Measurements from ENCODE around the gene TANC1. TPM values are rescaled to one million over a fixed set of nuclear protein-coding genes. Genes with fewer than 3 reads are reported as not detected.
A peak's percentile ranks its signal among the peaks of the same experiment; 100 is the strongest.
"Not testable (repeated sequence)": the region's sequence is repeated elsewhere in the genome, so short reads cannot be mapped to it uniquely, and the experiment has no call there.

TANC1 gene
- total RNA-seq, 1 donor from 2014 or later: 56.2 TPM

DNA sequence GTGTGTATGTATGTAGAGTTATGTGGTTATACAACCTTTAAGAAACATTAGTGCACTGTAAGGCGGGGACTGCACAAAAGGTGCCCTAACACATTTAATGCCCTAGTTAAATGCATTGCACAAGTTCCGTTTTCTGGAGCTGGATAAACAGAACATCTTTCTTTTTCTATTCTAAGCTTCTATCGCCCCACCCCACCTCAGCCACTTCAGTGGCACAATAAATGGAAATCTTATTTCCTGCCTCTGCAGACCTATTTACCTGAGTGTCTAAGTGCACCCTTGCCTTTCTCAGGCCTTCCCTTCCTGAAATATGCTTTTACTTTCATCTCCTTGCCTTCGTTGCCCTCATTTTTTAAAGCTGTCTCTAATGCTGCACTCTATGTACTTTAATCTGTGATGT lies 123.5 kb downstream of the TANC1 start:
- intact Hi-C loops (cut with DNase I): loop anchor here (10.0 kb wide), 1 partner anchor 47 kb away; no protein-coding TSS in a partner anchor
- no peak for ATAC-seq (ENCODE audit: poor library complexity)

DNA sequence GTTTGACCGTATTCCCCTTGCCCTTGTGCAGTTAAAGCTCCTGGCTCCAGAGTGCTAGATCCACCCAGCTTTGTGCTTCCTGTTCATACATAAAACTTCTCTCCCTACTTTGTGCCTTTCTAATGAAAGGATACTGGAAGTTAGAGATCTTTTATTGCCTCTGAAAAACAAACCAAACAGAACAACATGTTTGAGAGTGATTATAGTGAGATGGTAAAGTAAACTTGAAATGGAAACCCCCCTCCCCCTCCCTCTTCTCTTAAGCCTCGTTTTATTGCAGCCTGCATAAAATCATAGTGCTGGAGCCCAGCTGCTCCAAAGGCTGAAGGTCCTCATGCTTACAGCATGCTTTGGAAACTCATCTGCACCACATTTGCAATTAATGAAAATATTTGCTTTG lies 125.1 kb downstream of the TANC1 start:
- intact Hi-C loops (cut with DNase I): loop anchor here (10.0 kb wide), 1 partner anchor 49 kb away; no protein-coding TSS in a partner anchor
- no peak for DNase-seq
- ATAC-seq (ENCODE audit: poor library complexity): no peak

More for the DNA sequence above, 123.5 kb downstream of the TANC1 start:
- DNase-seq: no peak

DNA sequence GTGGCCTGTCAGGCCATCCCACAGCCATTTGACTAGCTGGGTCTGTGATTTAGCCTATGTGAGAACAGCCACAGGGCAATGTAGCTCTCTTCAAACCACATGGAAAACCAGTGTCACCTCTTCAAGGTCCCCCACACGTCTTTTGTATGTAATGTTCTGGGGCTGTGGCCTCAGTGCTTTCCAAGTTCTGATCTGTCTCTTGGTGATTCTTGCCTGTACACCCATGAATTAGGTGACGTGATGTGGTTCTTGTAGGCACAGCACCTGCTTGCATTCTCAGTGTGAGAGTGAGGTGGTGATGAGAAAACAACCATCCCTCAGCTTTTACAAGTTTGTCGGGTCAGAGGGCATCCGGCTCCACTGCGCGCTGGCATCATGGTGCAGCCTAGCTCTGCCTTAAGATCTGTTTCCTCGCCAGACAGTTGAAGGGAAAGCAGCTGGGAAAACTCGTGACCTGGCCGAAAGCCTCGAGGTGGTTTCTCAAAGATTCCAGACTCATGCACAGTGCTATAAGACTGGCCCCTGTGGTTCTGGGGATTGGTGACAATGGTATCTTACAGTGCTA lies 125.8 kb downstream of the TANC1 start:
- intact Hi-C loops (cut with DNase I): loop anchor here (10.0 kb wide), 1 partner anchor 49 kb away; no protein-coding TSS in a partner anchor
- DNase-seq: peak; percentile 66
- peak; percentile 53 for ATAC-seq (ENCODE audit: poor library complexity)

DNA sequence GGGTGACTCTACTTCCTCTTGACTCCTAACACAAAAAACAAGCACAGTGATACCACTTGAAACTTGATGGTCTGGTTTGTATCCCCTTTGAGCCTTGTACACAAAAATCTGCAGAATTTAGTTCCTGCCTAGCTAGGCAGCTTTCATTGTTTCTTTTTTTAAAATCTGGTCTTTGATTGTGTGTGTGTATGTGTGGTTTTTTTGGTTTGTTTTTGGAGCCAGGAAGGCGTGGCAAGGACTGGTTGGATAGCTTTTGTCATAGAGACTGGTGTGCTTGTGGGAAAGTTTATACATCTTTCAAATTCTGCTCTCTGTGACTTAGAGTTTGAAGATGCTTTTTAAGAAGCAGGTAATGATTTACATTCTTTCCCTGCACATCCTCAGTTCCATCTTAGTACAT lies 127.4 kb downstream of the TANC1 start:
- ATAC-seq (ENCODE audit: poor library complexity) (no peak), DNase-seq (no peak)
- intact Hi-C loops (cut with DNase I): loop anchor here (10.0 kb wide), 1 partner anchor 51 kb away; no protein-coding TSS in a partner anchor

DNA sequence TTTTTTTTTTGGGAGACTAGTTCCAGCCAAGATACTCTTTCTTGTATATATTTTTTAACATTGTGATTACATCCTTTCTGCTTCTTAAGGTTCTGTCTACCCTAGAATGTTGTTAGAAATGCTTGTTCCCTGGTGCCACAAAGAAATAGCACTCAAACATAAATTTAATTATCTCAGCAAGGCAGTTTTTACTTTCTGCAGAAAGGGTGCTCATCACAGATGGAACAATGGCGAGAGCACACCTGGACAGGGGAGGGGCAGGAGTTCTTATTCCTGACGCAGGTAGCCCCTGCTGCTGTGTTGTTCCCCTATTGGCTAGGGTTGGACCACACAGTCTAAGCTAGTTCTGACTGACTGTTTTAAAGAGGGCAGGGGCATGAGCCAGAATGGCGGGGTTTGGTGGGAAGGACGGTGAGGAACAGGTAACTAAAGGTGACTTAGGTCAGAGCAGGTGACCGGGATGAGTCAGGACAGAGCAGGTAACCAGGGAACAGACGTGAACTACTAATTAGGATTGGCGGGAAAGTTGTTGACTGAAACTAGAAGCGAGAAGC lies 127.9 kb downstream of the TANC1 start:
- intact Hi-C loops (cut with DNase I): loop anchor here (10.0 kb wide), 1 partner anchor 52 kb away; no protein-coding TSS in a partner anchor
- not testable (repeated sequence) for ATAC-seq (ENCODE audit: poor library complexity); DNase-seq

DNA sequence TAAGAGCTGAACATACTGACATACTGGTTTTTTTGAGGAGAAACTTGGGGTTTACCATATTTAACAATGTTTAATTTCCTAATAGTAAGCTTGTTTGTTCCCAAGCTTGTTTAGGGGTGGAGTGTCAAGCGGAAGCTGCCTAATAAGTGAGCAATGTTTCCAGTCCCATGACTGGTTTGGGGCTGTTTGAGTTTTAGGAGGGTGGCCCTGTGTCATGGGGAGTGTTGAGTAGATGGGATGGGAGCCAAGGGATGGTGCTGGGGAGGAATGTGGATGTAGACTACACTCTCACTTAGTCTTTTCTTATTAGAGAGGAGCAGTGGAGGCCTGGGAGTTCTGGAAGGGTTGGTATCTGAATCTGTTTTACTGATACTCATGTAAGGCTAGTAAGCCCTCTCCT lies 128.5 kb downstream of the TANC1 start:
- DNase-seq: no peak
- intact Hi-C loops (cut with DNase I): loop anchor here (10.0 kb wide), 1 partner anchor 52 kb away; no protein-coding TSS in a partner anchor
- ATAC-seq (ENCODE audit: poor library complexity): no peak

DNA sequence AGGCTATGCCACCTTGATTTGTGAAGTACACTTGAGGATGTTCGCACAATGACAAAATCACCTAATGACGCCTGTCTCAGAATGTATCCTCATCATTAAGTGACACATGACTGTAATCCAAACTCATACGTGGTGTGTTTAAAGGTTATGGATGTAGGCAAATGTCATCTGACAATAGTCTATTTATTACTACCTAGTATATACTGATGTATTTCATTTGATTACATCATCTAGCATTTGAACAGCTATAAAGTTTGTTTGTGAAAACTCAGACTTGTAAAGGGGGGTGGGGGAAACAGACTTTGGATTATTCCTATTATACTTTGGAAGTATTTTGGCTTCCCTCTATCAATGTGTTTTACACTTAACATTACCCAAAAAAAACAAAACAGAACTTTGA lies 129.9 kb downstream of the TANC1 start:
- intact Hi-C loops (cut with DNase I): loop anchor here (10.0 kb wide), 1 partner anchor 54 kb away; no protein-coding TSS in a partner anchor
- ATAC-seq (ENCODE audit: poor library complexity) (no peak), DNase-seq (no peak)

DNA sequence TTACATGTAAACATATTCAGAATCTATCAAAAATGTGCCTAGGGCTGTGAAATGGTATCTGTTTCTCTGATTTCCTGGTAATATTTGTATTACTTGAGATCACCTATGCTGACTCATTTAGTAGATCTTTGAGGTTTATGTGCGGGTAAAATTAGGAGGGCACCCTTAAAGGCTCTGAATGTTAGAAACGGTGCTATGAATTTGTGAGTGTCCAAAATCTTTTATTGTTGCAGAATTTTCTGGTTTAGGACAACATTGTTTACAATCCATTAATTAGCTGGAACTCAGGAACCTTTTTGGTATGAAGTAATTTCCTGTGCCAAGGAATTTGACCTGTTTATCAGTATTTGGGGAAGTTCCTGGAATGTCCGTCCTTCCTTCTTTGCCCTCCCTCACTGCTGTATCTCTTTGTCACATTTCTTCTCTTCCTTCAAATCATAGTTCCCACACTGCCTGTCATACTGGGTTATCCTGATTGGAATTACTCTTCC lies 130.5 kb downstream of the TANC1 start:
- intact Hi-C loops (cut with DNase I): loop anchor here (10.0 kb wide), 1 partner anchor 54 kb away; no protein-coding TSS in a partner anchor
- ATAC-seq (ENCODE audit: poor library complexity): no peak
- DNase-seq: no peak

DNA sequence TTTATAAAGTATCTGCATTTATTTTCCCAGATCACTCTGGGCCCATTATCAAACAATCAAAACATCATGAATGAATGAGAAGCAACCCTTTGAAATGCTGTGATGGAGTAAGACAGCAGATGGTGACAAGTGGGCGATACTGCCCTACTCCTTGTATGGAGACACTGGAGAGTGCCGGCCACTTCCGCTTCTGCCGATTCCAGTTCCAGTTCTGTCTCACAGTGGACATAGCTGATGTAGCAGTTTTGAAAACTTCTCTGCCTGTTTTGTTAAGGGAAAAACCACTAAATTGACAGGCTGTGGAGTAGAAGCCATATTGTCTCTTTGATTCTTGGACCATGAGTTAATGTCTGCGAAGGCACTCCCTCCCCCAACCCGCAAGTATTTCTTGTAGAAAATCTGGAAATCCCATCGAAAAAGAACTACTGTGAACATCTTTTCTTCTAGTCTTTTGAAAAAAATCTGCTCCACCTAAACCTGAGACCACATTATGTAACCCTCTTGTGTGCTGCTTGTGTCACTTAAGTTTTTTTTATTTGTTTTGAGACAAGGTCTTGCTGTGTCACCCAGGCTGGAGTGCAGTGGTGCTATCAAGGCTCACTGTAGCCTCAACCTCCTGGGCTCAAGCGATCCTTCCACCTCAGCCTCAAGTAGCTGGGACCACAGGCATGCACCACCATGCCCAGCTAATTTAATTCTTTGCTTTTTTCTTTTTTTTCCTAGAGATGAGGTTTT lies 133.5 kb downstream of the TANC1 start:
- intact Hi-C loops (cut with DNase I): no loop called here
- DNase-seq: no peak
- peak; percentile 42 for ATAC-seq (ENCODE audit: poor library complexity)

DNA sequence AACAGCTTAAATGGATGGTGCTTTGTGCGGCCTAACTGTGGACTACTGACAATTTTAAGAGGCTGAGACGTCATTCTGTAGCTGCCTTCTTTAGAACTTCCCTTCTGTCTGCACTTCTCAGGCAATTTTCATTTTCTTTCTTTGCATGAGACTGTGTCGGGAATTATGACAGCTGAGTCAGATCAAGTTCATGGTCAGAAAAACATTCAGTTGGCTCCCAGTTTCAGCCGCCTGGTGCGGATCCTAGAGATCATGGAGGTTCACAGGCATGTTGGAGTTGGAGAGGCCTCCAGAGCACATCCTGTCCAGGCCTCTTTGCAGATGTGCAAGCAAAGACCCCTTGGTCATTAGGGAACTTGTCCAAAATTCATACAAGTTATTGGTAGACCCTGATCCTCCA lies 135.0 kb downstream of the TANC1 start:
- no peak for DNase-seq
- no peak for ATAC-seq (ENCODE audit: poor library complexity)
- intact Hi-C loops (cut with DNase I): no loop called here

DNA sequence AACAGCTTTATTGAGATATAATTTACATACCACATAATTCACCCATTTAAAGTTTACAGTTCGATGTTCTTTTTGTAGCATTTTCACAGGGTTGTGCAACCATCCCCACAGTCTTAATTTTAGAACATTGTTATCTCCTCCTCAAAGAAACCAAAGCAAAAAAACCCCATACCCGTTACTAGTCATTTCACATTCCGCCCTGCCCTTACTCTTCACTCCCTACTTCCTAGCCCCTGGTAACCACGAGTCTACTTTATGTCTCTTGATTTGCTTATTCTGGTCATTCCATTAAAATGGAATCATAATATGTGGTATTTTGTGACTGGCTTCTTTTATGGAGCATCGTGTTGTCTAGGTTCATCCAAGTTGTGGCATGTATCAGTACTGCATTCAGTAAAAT lies 137.7 kb downstream of the TANC1 start:
- no peak for ATAC-seq (ENCODE audit: poor library complexity)
- intact Hi-C loops (cut with DNase I): no loop called here

DNA sequence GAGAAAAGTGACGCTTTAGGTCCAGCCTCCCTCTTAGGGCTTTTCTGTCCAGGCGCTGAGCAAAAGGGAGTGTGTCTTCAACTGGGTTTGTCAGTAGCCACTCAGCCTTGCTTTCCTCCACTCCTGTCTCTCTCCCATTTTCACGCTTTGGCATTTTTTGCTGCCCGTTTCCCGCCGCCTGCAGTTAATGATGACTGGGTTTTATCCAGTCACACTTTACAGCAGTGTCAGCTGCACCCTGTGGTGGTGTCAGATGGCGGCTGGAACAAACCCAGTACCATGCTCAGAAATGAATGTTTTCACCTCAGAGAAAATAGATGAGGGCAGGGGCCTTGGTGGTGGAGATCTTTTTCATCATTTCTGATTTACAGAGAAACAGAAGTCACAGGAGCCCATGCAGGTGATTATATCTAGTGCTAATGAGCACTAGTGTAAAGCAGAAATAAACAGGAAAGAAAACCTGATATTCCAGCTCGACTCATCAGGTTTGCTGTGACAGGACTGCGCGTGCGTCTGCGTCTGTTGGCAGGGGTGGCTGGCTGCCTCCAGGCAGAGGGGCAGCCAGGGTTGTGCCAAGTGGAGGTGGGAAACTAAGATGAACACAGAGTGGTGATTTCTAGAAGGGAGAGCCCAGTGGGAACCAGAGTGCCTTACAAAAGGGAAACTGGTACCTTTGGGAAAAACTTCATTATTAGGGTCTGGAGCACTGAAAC lies 139.9 kb downstream of the TANC1 start:
- ATAC-seq (ENCODE audit: poor library complexity): peak; percentile 82

More for the DNA sequence above, 137.7 kb downstream of the TANC1 start:
- no peak for DNase-seq

DNA sequence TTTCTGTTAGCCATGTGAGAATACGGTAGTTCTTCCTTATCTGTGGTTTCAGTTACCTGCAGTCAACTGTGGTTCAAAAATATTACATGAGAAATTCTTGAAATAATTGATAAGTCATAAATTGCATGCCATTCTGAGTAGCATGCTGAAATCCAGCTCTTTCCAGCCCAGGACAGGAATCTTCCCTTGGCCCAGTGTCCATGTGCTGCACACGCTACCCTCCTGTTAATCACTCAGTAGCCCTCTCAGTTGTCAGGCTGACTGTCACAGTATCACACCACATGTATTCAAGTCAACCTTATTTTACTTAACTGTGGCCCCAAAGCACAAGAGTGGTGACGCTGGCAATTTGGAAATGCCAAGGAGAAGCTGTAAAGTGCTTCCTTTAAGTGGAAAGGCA lies 141.1 kb downstream of the TANC1 start:
- no peak for DNase-seq
- no peak for ATAC-seq (ENCODE audit: poor library complexity)
- intact Hi-C loops (cut with DNase I): no loop called here

More for the DNA sequence above, 139.9 kb downstream of the TANC1 start:
- intact Hi-C loops (cut with DNase I): no loop called here
- peak; percentile 55 for DNase-seq

DNA sequence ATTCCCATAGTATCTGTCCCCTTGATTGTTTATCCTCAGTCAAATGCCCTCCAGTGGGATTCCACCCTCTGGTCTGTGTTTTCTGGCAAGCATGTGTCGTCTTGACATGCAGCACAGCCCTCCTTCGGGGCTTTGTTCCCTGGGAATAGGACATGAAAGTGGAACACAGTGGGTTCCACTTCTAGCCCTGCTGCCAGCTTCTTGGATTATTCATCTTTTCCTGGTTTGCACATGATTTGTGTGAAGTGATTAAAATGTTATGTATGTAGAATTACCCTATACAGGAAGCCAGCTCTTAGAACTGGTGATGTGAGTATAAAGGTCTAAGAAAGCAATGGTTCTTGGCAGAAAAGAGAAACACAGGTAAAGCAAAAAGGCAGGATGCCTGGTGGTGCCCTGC lies 142.3 kb downstream of the TANC1 start:
- no peak for ATAC-seq (ENCODE audit: poor library complexity)
- intact Hi-C loops (cut with DNase I): no loop called here

DNA sequence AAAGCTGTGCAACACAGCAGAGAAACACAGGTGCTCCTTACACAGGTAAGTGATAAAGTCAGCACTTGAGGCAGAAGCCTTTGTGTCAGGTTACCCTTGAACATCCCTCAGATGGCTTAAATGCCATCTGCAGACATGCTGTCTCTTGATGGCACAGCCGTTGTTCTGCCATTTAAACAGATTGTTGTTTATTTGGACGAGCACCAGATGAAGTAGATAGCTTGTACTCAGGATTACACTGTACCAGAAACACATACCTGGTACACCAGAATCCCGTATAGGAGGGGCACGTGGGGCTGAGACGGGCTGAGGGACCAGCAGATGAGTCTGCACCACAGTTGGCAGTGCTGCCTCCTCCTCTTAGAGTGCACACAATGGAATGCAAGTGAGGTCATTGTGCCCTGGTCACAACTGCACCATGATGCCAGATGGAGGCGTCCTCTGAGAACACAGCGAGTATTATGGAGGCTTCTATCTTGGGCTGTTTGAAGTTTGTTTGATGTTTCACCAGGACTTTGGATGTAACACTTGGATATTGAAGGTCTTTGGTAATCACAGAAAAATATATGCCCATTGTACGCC lies 143.0 kb downstream of the TANC1 start:
- intact Hi-C loops (cut with DNase I): no loop called here
- ATAC-seq (ENCODE audit: poor library complexity): peak; percentile 68
- DNase-seq: peak; percentile 68

More for the DNA sequence above, 142.3 kb downstream of the TANC1 start:
- DNase-seq: no peak

DNA sequence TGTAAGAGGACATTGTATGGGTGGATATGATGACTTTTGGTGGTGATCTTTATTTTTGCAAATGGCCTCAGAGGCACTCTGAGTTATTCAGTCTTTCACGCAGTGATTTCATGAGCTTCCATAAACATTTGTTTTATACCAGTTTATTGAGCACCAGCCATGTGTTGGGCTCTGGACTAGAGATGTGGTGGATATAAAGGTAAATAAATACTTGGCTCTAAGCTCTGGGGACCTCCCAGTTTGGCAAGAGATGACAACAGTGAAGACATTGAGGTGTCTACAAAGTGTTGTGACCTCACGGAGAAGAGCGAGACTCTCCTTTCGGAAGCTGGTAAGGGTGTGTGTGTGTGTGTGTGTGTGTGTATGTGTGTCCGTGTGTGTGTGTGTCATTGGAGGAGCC lies 146.4 kb downstream of the TANC1 start:
- intact Hi-C loops (cut with DNase I): loop anchor here (5.0 kb wide), 2 partner anchors 83 to 148 kb away; partner anchors contain the start of gene TANC1
- no peak for ATAC-seq (ENCODE audit: poor library complexity)

DNA sequence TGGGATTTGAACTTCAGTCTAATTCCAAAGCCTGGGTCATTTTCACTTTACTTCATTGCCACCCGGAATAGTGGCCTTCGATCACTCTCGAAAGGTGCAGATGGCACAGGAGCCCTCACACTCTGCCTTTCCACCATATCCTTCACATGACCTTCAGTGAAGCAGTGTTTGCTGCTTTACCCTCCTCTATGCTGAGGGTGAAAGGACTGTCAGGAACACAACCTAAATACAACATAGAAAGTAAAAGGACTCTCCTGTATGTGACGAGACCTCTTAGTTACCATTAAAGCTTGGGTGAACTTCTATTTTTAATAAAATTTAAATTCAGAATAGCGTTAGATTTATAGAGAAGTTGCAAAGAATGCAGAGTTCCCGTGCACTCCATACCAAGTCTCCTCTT lies 148.5 kb downstream of the TANC1 start:
- no peak for DNase-seq
- intact Hi-C loops (cut with DNase I): loop anchor here (5.0 kb wide), 2 partner anchors 85 to 150 kb away; partner anchors contain the start of gene TANC1
- ATAC-seq (ENCODE audit: poor library complexity): no peak

More for the DNA sequence above, 146.4 kb downstream of the TANC1 start:
- DNase-seq: no peak

DNA sequence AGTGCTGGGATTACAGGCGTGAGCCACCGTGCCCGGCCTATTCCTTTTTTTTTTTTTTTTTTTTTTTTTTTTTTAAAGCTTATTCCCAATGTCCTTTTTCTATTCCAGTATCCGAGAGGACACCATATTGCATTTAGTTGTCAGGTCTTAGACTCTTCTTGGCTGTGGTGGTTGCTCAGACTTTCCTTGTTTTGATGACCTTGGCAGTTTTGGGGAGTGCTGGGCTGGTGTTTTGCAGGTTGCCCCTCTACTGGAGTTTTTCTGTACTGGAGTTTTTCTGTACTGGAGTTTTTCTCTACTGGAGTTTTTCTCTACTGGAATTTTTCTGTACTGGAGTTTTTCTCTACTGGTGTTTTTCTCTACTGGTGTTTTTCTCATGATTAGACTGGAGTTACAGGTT lies 149.2 kb downstream of the TANC1 start:
- intact Hi-C loops (cut with DNase I): loop anchor here (2.0 to 5.0 kb wide), 3 partner anchors 85 to 217 kb away; partner anchors contain the start of gene TANC1
- no peak for ATAC-seq (ENCODE audit: poor library complexity)
- DNase-seq: no peak

All from Right ventricle myocardium superior (tissue), 1 donor.